ENCODE data around the gene GGCX. TPM values are rescaled to one million over a fixed set of nuclear protein-coding genes. Genes with fewer than 3 reads are reported as not detected.

GGCX gene
- total and polyA plus RNA-seq, 2 of the 4 experiments (the other 2 are of a cell fraction) = 35.0 to 39.4 TPM

DNA sequence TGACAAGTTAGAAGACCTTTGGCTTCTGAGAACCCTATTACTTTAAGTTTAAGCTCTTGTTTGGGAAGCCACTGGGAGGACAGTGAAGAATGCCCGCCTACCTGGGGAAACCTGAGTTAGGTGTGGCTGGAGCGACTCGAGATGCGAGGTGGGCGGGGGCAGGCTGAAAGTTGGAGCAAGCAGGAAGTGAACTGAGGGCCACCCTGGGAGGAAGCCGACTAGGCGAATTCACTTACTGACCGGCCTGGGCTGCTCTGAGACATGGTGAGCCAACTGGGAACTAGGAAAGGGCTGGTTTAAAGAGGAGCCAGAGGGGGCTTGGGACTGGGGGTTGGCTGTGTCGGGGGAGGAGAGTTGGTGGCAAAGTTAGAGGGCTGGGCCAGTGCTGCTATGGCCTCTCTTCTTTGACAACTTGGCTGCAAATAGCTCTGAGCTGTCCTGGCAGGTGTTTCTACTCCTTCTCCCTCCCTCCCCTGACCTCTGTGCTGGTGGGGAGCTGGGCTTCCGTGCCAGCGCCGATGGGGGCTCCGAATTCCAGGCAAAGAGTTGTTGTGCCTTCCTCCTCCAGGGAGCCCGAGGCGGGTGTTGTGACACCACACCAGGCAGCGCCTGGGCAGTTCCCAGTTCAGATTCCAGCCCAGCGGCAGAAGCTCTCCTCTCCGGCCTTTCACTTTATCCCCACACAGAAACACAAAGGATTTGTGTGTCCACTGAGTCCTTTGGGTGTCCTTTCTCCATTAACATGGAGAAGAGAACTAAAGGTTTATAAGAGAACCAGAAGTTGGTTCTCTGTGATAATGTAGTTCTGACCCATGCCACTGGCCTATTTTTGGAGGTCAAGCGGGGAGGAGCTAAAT, 16.3 kb upstream of the GGCX start, which contains the start of gene VAMP8:
VAMP8 (plus strand) TSS at position 201 of the 857 bp plus-strand sequence; CDS start at position 262, 61 bp downstream.
- Histone ChIP-seq H3K4me3 (ENCODE audit: insufficient read depth, low read depth, low read length) (no peak within 1 kb of the TSS), H3K14ac (replicated peaks; ENCODE audit: low read depth, low read length) (no peak within 1 kb of the TSS), H2BK120ac (ENCODE audit: low read depth, low read length) (peak within 1 kb of the TSS; percentile 52; the same call in 1 of the 2 replicates), H4K5ac (ENCODE audit: low read depth, low read length) (peak within 1 kb of the TSS; percentile 38; the same call in 1 of the 2 replicates), H3K4ac (ENCODE audit: low read depth, low read length) (peak within 1 kb of the TSS; percentile 47), H2AFZ (replicated peaks; ENCODE audit: low read length, poor library complexity) (peak within 1 kb of the TSS; percentile 79), H3K56ac (ENCODE audit: extremely low read depth, insufficient read depth, low read length) (no peak within 1 kb of the TSS), H3K36me3 (ENCODE audit: control insufficient read depth, insufficient read depth, low read length) (no peaks in the 10 kb centered on the region), H3K9ac (ENCODE audit: low read depth, low read length) (no peak within 1 kb of the TSS), H4K91ac (ENCODE audit: insufficient read depth, low read depth, low read length) (peak within 1 kb of the TSS; percentile 49; the same call in 1 of the 2 replicates), H3K4me2 (ENCODE audit: low read depth, low read length) (no peak within 1 kb of the TSS), H3K23ac (ENCODE audit: low read depth, low read length) (no peak within 1 kb of the TSS), H4K20me1 (ENCODE audit: insufficient read depth, low read length) (no peaks in the 10 kb centered on the region), H2AK9ac (replicated peaks; ENCODE audit: low read depth, low read length, poor library complexity) (peak within 1 kb of the TSS; percentile 10), H2BK20ac (ENCODE audit: low read depth, low read length) (no peak within 1 kb of the TSS), H2AK5ac (ENCODE audit: low read depth, low read length) (no peak within 1 kb of the TSS), H3K9me1 (ENCODE audit: insufficient read depth, low read length) (0 out of 2 replicates have a peak, but pooled peaks cover 3% of the 10 kb centered on the region), H3K4me1 (ENCODE audit: control insufficient read depth, insufficient read depth, low read length) (peaks cover 16% of the 10 kb centered on the region; the same call in 1 of the 2 replicates), H2BK5ac (ENCODE audit: low read depth, low read length, poor library complexity, severe bottlenecking) (no peak within 1 kb of the TSS), H2BK15ac (ENCODE audit: low read depth, low read length) (no peak within 1 kb of the TSS; the same call in 2 of the 3 replicates), H3K27me3 (ENCODE audit: control insufficient read depth, insufficient read depth, low read length) (peaks cover 4% of the 10 kb centered on the region), H4K8ac (ENCODE audit: low read depth in 2 of 2, low read length in 2 of 2) (peak within 1 kb of the TSS; percentile 65 to 69; a peak in 2 of 4 replicates), H3K27ac (ENCODE audit: insufficient read depth, low read length) (peak within 1 kb of the TSS; percentile 68; the same call in 1 of the 2 replicates), H3K9me3 (ENCODE audit: control insufficient read depth, insufficient read depth, low read length) (no peaks in the 10 kb centered on the region), H3K18ac (ENCODE audit: low read depth, low read length) (no peak within 1 kb of the TSS), H3K79me1 (ENCODE audit: low read depth in 1 of 2, low read length in 2 of 2) (no peaks in the 10 kb centered on the region)
- in situ Hi-C loops (cut with MboI; ENCODE audit: low sequenced_read_pairs) = no loop called here
- WGBS, 2 experiments (ENCODE audit: extremely low coverage in 2 of 2, insufficient read length in 1 of 2) = 54% methylated on average over 6 of the region's 19 CpGs; no CpG with 5 or more reads in 1 of the 2 experiments
- intact Hi-C loops (cut with micrococcal nuclease) = no loop called here
- POLR2A ChIA-PET (ENCODE audit: unreplicated experiment) = interaction anchor here (0.6 to 1.0 kb wide), 2 partner anchors 10 to 34 kb away, joined by 3 read pairs; partner anchors contain the start of gene C2orf68
- ATAC-seq (ENCODE audit: low read depth) = peak; percentile 43; the same call in 1 of the 2 replicates
- BruUV-seq (replicated peaks) = no TSS peak
- dilution Hi-C loops (cut with HindIII; ENCODE audit: low sequenced_read_pairs, unreplicated experiment) = no loop called here
- TF ChIP-seq SMC3 (IDR thresholded peaks at IDR 0.05; ENCODE audit: low read depth, low read length) = no peak
- TF ChIP-seq, protein P1, sequence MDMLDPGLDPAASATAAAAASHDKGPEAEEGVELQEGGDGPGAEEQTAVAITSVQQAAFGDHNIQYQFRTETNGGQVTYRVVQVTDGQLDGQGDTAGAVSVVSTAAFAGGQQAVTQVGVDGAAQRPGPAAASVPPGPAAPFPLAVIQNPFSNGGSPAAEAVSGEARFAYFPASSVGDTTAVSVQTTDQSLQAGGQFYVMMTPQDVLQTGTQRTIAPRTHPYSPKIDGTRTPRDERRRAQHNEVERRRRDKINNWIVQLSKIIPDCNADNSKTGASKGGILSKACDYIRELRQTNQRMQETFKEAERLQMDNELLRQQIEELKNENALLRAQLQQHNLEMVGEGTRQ (IDR thresholded peaks at IDR 0.05; ENCODE audit: low read depth, low read length) = no peak
- no peak for TF ChIP-seq MAFK (IDR thresholded peaks at IDR 0.05; ENCODE audit: low read depth, low read length)
- no peak for TF ChIP-seq MAZ (IDR thresholded peaks at IDR 0.05; ENCODE audit: borderline replicate concordance, low read depth, low read length)
- TF ChIP-seq BHLHE40 (IDR thresholded peaks at IDR 0.05; ENCODE audit: low read depth, low read length) = no peak
- TF ChIP-seq NFE2L2 (IDR thresholded peaks at IDR 0.05; ENCODE audit: low read depth, low read length) = no peak
- TF ChIP-seq CEBPB (IDR thresholded peaks at IDR 0.05; ENCODE audit: low read depth, low read length) = no peak
- TF ChIP-seq FOS (IDR thresholded peaks at IDR 0.05; ENCODE audit: low read depth, low read length) = no peak
- no peak for TF ChIP-seq POLR2A (IDR thresholded peaks at IDR 0.05; ENCODE audit: low read depth, low read length)
- TF ChIP-seq RFX5 (IDR thresholded peaks at IDR 0.05; ENCODE audit: low read depth, low read length) = no peak
- CTCF ChIA-PET = interaction anchor here (0.5 to 1.1 kb wide), 2 partner anchors 75 to 392 kb away, joined by 3 to 4 read pairs; no protein-coding TSS in a partner anchor
- DNase-seq = no peak

All from IMR-90 (cell line).